ENCODE results near the gene YPEL2.

GRCh38 chr17:59376506-59376905 lies 45.1 kb downstream of the YPEL2 start:
- no peak for TF ChIP-seq CTCF (IDR thresholded peaks at IDR 0.05)
- no peak for TF ChIP-seq POLR2A (IDR thresholded peaks at IDR 0.05)
- no peak for TF ChIP-seq POLR2AphosphoS5 (IDR thresholded peaks at IDR 0.05)

Data from prostate gland (tissue), 2 donors.